Thyroid gland (tissue), 4 donors: Measurements from ENCODE around the gene B4GALT5. TPM values are rescaled to one million over a fixed set of nuclear protein-coding genes. Genes with fewer than 3 reads are reported as not detected.

ENCODE experiments used
- DNase-seq, 2 donors: peaks; one replicate each; pipeline ENCODE4 v3.0.0-alpha.2; 2019
- H3K27ac ChIP-seq, 3 donors: fragments of 200-600 bp; sonication (generic); 1 replicate in 2 of 3; 2 replicates in 1 of 3; pipeline ENCODE4 v1.5.1; 2016 to 2019; ENCODE audit warnings: mild to moderate bottlenecking in 1 of 3, moderate library complexity in 1 of 3
- H3K27me3 ChIP-seq: fragments of 200-600 bp; sonication (generic); one replicate; pipeline ENCODE4 v1.5.1; 2019
- H3K36me3 ChIP-seq, 2 donors: fragments of 200-600 bp; sonication (generic); one replicate each; pipeline ENCODE4 v1.5.1; 2016 to 2019
- H3K4me1 ChIP-seq, 2 donors: fragments of 200-600 bp; sonication (generic); one replicate each; pipeline ENCODE4 v1.5.1; 2017 to 2019
- H3K4me3 ChIP-seq, 3 donors: fragments of 200-600 bp; sonication (generic); replicated peaks in 1 of 3; 1 replicate in 2 of 3; 2 replicates in 1 of 3; pipeline ENCODE4 v1.5.1; 2016; ENCODE audit warnings: mild to moderate bottlenecking in 1 of 3
- H3K9me3 ChIP-seq: fragments of 200-600 bp; sonication (generic); one replicate; pipeline ENCODE4 v1.5.1; 2017
- POLR2A ChIP-seq, 2 donors: fragments of 450-650 bp; IDR thresholded peaks; one replicate each; pipeline ENCODE4 v1.6.1; 2017; ENCODE audit warnings: antibody characterized with exemption in 2 of 2, mild to moderate bottlenecking in 2 of 2, moderate library complexity in 1 of 2
- WGBS, 2 donors: methylation state at CpG; one replicate each; pipeline ENCODE4 v1.1.5; 2017; 5-methylcytosine and 5-hydroxymethylcytosine counted together
- intact Hi-C: fragments of 100-400 bp; cut with DNase I; formaldehyde crosslinking; loops from one replicate; pipeline ENCODE4 v1.15.1; 2023
- total RNA-seq, 4 donors: library from RNA; depleted of rRNA; stranded (reverse); fragments of >200 nt; gene quantifications; one replicate each; pipeline ENCODE4 v1.2.3, GENCODE V29; 2016
- TF ChIP-seq, protein P1 (sequence below), 6 experiments: fragments of 200-600 bp in 3 of 6; fragments of 450-650 bp in 3 of 6; sonication (generic) in 3 of 6; IDR thresholded peaks; one replicate each; pipeline ENCODE4 v1.5.1; 2016 to 2019; ENCODE audit warnings: antibody characterized with exemption in 6 of 6, mild to moderate bottlenecking in 2 of 6, inconsistent platforms in 1 of 6, moderate library complexity in 1 of 6

B4GALT5 gene
- total RNA-seq, 4 donors from 2014 or later: 11.5 to 22.2 (median 17.6) TPM

- Histone ChIP-seq H3K9me3 (no peaks in the 10 kb centered on the region), H3K27me3 (no peaks in the 10 kb centered on the region), H3K4me1 (peaks cover 10 to 21% of the 10 kb centered on the region in 2 donors), H3K27ac (no peak overlapping the region), H3K36me3 (no peaks in the 10 kb centered on the region), H3K4me3 (no peak overlapping the region)
- TF ChIP-seq, protein P1, sequence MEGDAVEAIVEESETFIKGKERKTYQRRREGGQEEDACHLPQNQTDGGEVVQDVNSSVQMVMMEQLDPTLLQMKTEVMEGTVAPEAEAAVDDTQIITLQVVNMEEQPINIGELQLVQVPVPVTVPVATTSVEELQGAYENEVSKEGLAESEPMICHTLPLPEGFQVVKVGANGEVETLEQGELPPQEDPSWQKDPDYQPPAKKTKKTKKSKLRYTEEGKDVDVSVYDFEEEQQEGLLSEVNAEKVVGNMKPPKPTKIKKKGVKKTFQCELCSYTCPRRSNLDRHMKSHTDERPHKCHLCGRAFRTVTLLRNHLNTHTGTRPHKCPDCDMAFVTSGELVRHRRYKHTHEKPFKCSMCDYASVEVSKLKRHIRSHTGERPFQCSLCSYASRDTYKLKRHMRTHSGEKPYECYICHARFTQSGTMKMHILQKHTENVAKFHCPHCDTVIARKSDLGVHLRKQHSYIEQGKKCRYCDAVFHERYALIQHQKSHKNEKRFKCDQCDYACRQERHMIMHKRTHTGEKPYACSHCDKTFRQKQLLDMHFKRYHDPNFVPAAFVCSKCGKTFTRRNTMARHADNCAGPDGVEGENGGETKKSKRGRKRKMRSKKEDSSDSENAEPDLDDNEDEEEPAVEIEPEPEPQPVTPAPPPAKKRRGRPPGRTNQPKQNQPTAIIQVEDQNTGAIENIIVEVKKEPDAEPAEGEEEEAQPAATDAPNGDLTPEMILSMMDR (IDR thresholded peaks at IDR 0.05): no peak
- TF ChIP-seq POLR2A (IDR thresholded peaks at IDR 0.05): no peak
- no peak for DNase-seq
- WGBS, 2 donors: 63 to 76% methylated on average over 3 of the region's 3 CpGs
- intact Hi-C loops: no loop called here
These were observed 20.7 kb downstream of the B4GALT5 start for GRCh38 chr20:49692941-49693340.

DNA sequence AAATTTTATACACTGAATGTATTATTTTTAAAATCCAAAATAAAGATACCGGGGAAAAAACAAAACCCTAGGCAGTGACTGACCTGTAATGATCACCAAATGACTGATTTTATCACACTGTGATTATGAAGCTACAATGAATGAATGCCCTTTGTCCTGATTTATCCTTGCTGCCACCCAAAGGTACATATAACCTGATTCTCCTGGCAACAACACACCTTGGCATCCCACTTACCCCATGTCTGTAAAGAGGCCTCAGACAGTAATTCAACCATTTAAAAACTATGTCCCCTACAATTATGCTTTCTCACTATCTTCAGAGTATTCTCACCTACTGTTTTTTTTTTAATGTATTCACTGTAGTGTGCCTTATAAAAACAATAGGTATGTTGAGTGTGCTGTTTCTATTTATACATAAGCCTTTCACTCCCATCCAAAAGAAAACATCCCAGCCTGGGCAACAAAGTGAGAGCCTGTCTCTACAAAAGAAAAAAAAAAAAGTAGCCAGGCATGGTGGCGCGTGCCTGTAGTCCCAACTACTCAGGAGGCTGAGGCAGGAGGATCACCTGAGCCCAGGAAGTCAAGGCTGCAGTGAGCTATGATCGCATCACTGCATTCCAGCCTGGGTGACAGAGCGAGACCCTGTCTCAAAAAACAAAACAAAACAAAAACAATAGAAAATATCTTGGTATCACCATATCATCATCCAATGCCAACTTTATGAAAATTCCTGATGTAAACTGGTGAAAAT is 21.7 kb downstream of the B4GALT5 start:
- Histone ChIP-seq H3K27me3 (no peaks in the 10 kb centered on the region), H3K27ac (no peak overlapping the region), H3K9me3 (no peaks in the 10 kb centered on the region), H3K36me3 (no peaks in the 10 kb centered on the region), H3K4me1 (peaks cover 8 to 19% of the 10 kb centered on the region in 2 donors), H3K4me3 (no peak overlapping the region)
- no peak for TF ChIP-seq POLR2A (IDR thresholded peaks at IDR 0.05)
- TF ChIP-seq, protein P1 (IDR thresholded peaks at IDR 0.05): no peak
- no peak for DNase-seq
- intact Hi-C loops: no loop called here
- WGBS, 2 donors: 86 to 87% methylated on average over 5 of the region's 5 CpGs

GRCh38 chr20:49690899-49691620 is 22.6 kb downstream of the B4GALT5 start:
- 78 to 81% methylated on average over 9 of the region's 9 CpGs for WGBS, 2 donors
- Histone ChIP-seq H3K27me3 (no peaks in the 10 kb centered on the region), H3K27ac (no peak overlapping the region), H3K36me3 (no peaks in the 10 kb centered on the region), H3K4me1 (peaks cover under 1 to 10% of the 10 kb centered on the region in 2 donors), H3K4me3 (no peak overlapping the region), H3K9me3 (no peaks in the 10 kb centered on the region)
- DNase-seq: no peak
- intact Hi-C loops: no loop called here
- TF ChIP-seq, protein P1 (IDR thresholded peaks at IDR 0.05): no peak
- no peak for TF ChIP-seq POLR2A (IDR thresholded peaks at IDR 0.05)

- H3K27me3 ChIP-seq: no peaks in the 10 kb centered on the region
- TF ChIP-seq POLR2A (IDR thresholded peaks at IDR 0.05): no peak
- TF ChIP-seq, protein P1 (IDR thresholded peaks at IDR 0.05): no peak
- WGBS, 2 donors: 79 to 89% methylated on average over 4 of the region's 4 CpGs
- peaks cover 10 to 20% of the 10 kb centered on the region in 2 donors for H3K4me1 ChIP-seq
- H3K4me3 ChIP-seq: no peak overlapping the region
- no peak overlapping the region for H3K27ac ChIP-seq
- intact Hi-C loops: no loop called here
- H3K9me3 ChIP-seq: no peaks in the 10 kb centered on the region
- no peak for DNase-seq
- H3K36me3 ChIP-seq: no peaks in the 10 kb centered on the region
These were observed 25.8 kb downstream of the B4GALT5 start for GRCh38 chr20:49687595-49688567.
